Endodermal cell (in vitro differentiated cells): ENCODE results near the gene PRAME. TPM values are rescaled to one million over a fixed set of nuclear protein-coding genes. Genes with fewer than 3 reads are reported as not detected.

Experiments used
- DNase-seq: peaks from one replicate; pipeline ENCODE4 v3.0.0-alpha.2; 2017
- H3K27ac ChIP-seq: 2 replicates; pipeline ENCODE4 v1.5.1; 2013; ENCODE audit warnings: mild to moderate bottlenecking, low read depth, low read length, moderate library complexity
- H3K27me3 ChIP-seq: 2 replicates; pipeline ENCODE4 v1.6.1; 2013; ENCODE audit warnings: mild to moderate bottlenecking, low read length, moderate library complexity; ENCODE audit not compliant: insufficient read depth, control insufficient read depth, poor library complexity, severe bottlenecking
- H3K36me3 ChIP-seq: 2 replicates; pipeline ENCODE4 v1.7.0; 2013; ENCODE audit warnings: mild to moderate bottlenecking, low read length, moderate library complexity; ENCODE audit not compliant: control insufficient read depth, insufficient read depth
- H3K4me1 ChIP-seq: one replicate; pipeline ENCODE4 v1.7.0; 2013; ENCODE audit warnings: low read length; ENCODE audit not compliant: control insufficient read depth, insufficient read depth
- H3K4me3 ChIP-seq: 2 replicates; pipeline ENCODE4 v1.5.1; 2013; ENCODE audit warnings: mild to moderate bottlenecking, low read length, moderate library complexity
- H3K9ac ChIP-seq: 2 replicates; pipeline ENCODE4 v1.6.1; 2013; ENCODE audit warnings: mild to moderate bottlenecking, low read length, moderate library complexity; ENCODE audit not compliant: poor library complexity, severe bottlenecking; ENCODE audit errors: extremely low read depth
- H3K9me3 ChIP-seq: 2 replicates; pipeline ENCODE4 v1.6.1; 2013; ENCODE audit warnings: mild to moderate bottlenecking, low read length, moderate library complexity; ENCODE audit not compliant: control insufficient read depth
- H3K27ac Mint-ChIP-seq: 2 replicates; pipeline ENCODE4 v1.8.0; 2020; ENCODE audit warnings: mixed read lengths
- H3K27me3 Mint-ChIP-seq: 2 replicates; pipeline ENCODE4 v1.8.0; 2021; ENCODE audit warnings: mild to moderate bottlenecking, mixed read lengths; ENCODE audit not compliant: insufficient read depth
- H3K36me3 Mint-ChIP-seq: 2 replicates; pipeline ENCODE4 v1.8.0; 2020; ENCODE audit warnings: low read depth, mixed read lengths
- H3K4me1 Mint-ChIP-seq: 2 replicates; pipeline ENCODE4 v1.8.0; 2020; ENCODE audit warnings: mixed read lengths
- H3K4me3 Mint-ChIP-seq: 2 replicates; pipeline ENCODE4 v1.8.0; 2020; ENCODE audit warnings: mild to moderate bottlenecking, moderate library complexity, mixed read lengths
- H3K9me3 Mint-ChIP-seq: 2 replicates; pipeline ENCODE4 v1.8.0; 2020; ENCODE audit warnings: mild to moderate bottlenecking, mixed read lengths
- WGBS, 2 experiments: methylation state at CpG; one replicate each; pipeline versions ENCODE4 v1.1.5 to v1.1.7; 2013; ENCODE audit warnings: missing lambda C conversion rate in 2 of 2, mixed read lengths in 1 of 2; ENCODE audit not compliant: insufficient coverage in 1 of 2, insufficient read length in 1 of 2; 5-methylcytosine and 5-hydroxymethylcytosine counted together
- total RNA-seq, 2 donors: library from RNA; stranded (reverse); fragmentation: NEBNext Ultra II Directional in 1 of 2; extraction: Animal tissue kit (Norgen Biotek cat#: 25700) in 1 of 2; gene quantifications; 2 replicates in 1 of 2; 3 replicates in 1 of 2; pipeline ENCODE4 v1.2.1, GENCODE V29; 2021
- TF ChIP-seq, protein P1 (sequence below): fragments of 200-600 bp; sonication (generic); conservative IDR thresholded peaks from 2 replicates; pipeline ENCODE4 v1.5.0; 2021; ENCODE audit warnings: antibody characterized with exemption, mild to moderate bottlenecking

Gene PRAME
- total RNA-seq, 2 donors from 2014 or later = 0.35 TPM; not detected in 1

DNA sequence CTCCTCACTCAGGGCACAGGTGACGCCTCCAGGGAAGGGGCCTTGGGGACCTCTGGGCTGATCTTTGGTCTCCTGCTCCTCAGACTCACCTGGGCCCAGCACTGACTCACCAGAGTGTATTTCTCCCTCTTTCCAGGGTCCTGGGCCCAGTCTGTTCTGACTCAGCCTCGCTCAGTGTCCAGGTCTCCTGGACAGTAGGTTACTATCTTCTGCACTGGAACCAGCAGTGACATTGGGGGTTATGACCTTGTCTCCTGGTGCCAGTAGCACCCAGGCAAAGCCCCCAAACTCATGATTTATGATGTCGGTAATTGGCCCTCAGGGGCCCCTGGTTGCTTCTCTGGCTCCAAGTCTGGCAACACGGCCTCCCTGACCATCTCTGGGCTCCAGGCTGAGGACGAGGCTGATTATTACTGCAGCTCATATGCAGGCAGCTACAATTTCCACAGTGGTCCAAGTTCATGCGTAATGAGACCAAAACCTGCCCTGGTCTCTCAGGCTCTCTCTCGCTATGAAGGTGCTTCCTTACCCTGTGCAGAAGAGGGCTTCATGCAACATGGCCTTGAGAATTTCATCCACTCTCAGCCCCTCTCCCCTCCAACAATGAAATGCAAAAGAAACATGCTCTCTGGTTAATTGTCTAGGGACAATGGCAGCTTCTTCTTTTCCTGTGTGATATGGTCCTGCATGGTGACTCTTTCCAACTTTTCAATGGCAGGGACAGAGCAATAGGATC lies 21.0 kb upstream of the PRAME start:
- peaks cover 4% of the 10 kb centered on the region for H3K4me1 Mint-ChIP-seq
- Histone ChIP-seq H3K36me3 (no peaks in the 10 kb centered on the region), H3K4me3 (no peak overlapping the region), H3K9ac (no peak overlapping the region), H3K27me3 (peaks cover 33% of the 10 kb centered on the region), H3K9me3 (no peaks in the 10 kb centered on the region), H3K27ac (no peak overlapping the region), H3K4me1 (no peaks in the 10 kb centered on the region)
- H3K9me3 Mint-ChIP-seq = no peaks in the 10 kb centered on the region
- TF ChIP-seq, protein P1, sequence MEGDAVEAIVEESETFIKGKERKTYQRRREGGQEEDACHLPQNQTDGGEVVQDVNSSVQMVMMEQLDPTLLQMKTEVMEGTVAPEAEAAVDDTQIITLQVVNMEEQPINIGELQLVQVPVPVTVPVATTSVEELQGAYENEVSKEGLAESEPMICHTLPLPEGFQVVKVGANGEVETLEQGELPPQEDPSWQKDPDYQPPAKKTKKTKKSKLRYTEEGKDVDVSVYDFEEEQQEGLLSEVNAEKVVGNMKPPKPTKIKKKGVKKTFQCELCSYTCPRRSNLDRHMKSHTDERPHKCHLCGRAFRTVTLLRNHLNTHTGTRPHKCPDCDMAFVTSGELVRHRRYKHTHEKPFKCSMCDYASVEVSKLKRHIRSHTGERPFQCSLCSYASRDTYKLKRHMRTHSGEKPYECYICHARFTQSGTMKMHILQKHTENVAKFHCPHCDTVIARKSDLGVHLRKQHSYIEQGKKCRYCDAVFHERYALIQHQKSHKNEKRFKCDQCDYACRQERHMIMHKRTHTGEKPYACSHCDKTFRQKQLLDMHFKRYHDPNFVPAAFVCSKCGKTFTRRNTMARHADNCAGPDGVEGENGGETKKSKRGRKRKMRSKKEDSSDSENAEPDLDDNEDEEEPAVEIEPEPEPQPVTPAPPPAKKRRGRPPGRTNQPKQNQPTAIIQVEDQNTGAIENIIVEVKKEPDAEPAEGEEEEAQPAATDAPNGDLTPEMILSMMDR = no peak
- no peak overlapping the region for H3K4me3 Mint-ChIP-seq
- no peak overlapping the region for H3K27ac Mint-ChIP-seq
- no peak for DNase-seq
- no peaks in the 10 kb centered on the region for H3K36me3 Mint-ChIP-seq
- 78 to 86% methylated on average over 6 to 7 of the region's 7 CpGs for WGBS, 2 experiments
- H3K27me3 Mint-ChIP-seq = peaks cover 86% of the 10 kb centered on the region

DNA sequence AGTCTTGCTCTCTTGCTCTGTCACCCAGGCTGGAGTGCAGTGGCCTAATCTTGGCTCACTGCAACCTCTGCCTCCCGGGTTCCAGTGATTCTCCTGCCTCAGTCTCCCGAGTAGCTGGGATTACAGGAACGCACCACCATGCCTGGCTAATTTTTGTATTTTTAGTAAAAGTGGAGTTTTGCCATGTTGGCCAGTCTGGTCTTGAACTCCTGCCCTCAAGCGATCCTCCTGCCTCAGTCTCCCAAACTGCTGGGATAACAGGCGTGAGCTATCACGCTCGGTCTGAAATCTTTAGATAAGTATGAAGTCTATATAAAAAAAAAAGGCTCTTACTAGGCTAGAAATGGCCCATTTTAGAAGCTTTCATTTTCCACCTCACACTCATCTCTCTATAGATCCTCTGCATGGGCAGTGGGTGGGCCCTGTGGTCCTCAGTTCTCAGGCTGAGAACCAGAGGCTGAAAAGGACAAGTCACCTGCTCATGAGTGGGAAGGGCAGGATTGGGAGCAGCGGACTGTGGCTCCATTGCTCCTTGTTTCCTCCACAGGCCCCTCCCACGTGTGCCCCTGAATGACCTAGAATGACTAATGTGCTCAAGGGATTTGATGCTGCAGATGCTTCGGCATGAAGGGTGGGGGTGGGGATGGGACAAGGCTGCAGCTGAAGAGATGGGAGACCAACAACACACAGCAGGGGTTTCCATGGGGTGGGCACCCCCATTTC lies 19.8 kb upstream of the PRAME start:
- DNase-seq = no peak
- no peaks in the 10 kb centered on the region for H3K9me3 Mint-ChIP-seq
- no peak overlapping the region for H3K4me3 Mint-ChIP-seq
- H3K27me3 Mint-ChIP-seq = peaks cover 87% of the 10 kb centered on the region
- peaks cover 23% of the 10 kb centered on the region for H3K27me3 ChIP-seq
- TF ChIP-seq, protein P1 = no peak
- no peaks in the 10 kb centered on the region for H3K4me1 ChIP-seq
- H3K27ac Mint-ChIP-seq = no peak overlapping the region
- H3K27ac ChIP-seq = no peak overlapping the region
- peaks cover 4% of the 10 kb centered on the region for H3K4me1 Mint-ChIP-seq
- 80 to 81% methylated on average over 7 of the region's 10 CpGs for WGBS, 2 experiments
- H3K4me3 ChIP-seq = no peak overlapping the region
- no peaks in the 10 kb centered on the region for H3K36me3 ChIP-seq
- no peak overlapping the region for H3K9ac ChIP-seq
- no peaks in the 10 kb centered on the region for H3K36me3 Mint-ChIP-seq
- no peaks in the 10 kb centered on the region for H3K9me3 ChIP-seq

DNA sequence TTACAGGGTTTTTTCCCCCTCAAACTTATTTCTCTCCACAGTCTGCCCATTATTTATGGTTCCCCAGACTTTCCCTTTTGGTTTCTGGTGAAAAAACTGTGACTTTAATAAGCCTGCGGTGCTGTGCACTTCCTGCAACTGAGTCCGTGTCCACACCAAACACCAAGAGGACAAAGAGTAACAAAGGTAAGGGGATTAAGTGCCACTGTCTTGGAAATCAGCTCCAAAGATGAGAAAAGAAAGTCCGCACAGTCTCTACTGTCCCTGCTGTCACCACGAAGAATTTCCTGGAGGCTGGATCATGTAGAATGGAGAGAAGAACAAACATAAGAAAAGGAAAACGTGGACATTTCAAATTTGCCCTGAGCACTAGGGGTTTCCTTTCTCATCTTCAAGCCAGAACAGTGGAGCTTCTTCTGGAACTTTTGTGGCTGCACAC lies 17.9 kb upstream of the PRAME start:
- peaks cover 89% of the 10 kb centered on the region for H3K27me3 Mint-ChIP-seq
- H3K4me1 Mint-ChIP-seq = peaks cover 11% of the 10 kb centered on the region
- TF ChIP-seq, protein P1 = no peak
- Histone ChIP-seq H3K9me3 (no peaks in the 10 kb centered on the region), H3K27me3 (peaks cover 5% of the 10 kb centered on the region), H3K9ac (no peak overlapping the region), H3K4me3 (no peak overlapping the region), H3K36me3 (no peaks in the 10 kb centered on the region), H3K4me1 (peaks cover 7% of the 10 kb centered on the region), H3K27ac (no peak overlapping the region)
- H3K9me3 Mint-ChIP-seq = no peaks in the 10 kb centered on the region
- DNase-seq = peak; percentile 14
- H3K27ac Mint-ChIP-seq = no peak overlapping the region
- H3K4me3 Mint-ChIP-seq = no peak overlapping the region
- 86 to 90% methylated on average over 5 of the region's 5 CpGs for WGBS, 2 experiments
- no peaks in the 10 kb centered on the region for H3K36me3 Mint-ChIP-seq
